ENCODE data around the gene DGLUCY.
"Not testable (repeated sequence)": the region's sequence is repeated elsewhere in the genome, so short reads cannot be mapped to it uniquely, and the experiment has no call there.

The DGLUCY gene

DNA sequence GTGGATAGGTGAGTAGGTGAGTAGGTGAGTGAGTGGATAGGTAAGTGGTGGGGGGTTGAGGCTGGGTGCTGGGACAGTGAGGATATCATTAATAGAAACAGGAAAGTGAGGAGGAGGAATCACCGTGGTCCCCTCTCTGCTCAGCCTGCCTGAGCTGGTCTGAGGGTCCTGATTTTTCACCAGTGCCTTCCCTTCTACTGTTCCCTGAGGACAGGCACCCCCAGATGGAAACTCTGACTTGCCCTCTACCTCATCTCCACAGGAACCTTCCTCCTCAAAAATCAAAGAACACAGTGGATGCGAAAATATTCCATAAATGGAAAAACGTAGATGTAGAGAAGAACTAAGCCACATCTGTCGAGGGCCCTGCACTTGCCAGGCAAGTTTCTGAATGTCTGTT, 128.8 kb downstream of the DGLUCY start:
- no peak for DNase-seq

DNA sequence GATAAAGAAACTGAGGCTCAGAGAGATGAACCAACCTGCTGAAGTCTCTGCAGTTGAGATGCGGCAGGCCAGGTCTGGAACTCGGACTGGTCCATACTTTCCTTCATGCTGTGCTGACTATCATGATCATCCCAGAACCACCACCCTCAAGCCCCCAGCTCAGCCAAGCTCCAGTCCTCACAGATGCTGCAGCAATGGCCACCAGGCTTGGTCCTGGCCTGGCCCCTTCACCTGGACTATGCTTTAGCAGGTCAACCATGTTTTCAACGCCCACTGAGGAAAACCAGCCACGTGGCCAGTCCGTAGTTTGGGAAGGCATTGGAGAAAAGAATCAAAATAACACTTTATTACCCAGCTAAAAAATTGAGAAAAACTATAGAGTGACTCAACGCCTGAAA, 129.2 kb downstream of the DGLUCY start:
- no peak for DNase-seq

DNA sequence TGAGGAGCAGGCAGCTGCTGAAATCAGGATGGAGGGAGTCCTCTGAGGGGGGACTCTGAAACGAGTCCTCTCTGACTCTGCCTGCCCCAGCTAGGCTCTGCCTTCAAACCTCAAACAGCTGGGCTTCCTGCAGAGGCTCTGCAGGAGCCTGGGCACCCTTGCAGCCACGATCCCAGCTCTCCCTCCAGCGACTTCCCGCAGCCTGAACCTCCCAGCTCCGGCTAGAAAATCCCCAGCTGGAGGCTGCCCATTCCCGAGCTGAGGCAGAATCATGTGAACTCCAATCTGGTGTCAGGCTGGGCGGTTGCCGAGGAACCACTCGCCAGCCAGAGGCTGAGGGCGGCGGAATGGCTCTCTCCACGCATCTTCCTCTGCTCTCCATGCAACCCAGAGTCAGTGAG, 130.6 kb downstream of the DGLUCY start, which contains the start of gene GPR68:
Gene GPR68, minus strand, starts transcription at position 204 of the 401 bp plus-strand sequence. CDS start 9,654 bp downstream, outside the sequence.
- DNase-seq, result peak; percentile 75

DNA sequence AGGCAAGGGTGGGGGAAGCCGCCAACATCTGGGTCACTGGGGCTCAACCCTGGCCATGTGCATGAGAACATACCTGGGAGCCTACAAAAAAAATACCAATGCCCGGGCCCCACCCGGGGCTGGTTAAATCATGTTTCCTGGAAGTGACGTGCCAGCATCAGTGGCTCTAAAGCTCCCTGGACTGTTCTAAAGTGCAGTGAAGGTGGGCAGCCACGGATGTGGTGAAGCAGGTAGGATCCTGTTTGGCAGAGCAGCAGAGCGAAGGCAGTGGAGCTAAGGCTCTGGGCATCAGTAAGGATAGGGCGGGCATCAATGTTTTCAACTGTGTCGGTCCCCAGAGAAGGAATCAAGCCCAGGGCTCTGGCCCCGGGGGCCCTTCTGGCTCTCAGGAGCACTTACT, 131.2 kb downstream of the DGLUCY start:
- DNase-seq, result no peak

DNA sequence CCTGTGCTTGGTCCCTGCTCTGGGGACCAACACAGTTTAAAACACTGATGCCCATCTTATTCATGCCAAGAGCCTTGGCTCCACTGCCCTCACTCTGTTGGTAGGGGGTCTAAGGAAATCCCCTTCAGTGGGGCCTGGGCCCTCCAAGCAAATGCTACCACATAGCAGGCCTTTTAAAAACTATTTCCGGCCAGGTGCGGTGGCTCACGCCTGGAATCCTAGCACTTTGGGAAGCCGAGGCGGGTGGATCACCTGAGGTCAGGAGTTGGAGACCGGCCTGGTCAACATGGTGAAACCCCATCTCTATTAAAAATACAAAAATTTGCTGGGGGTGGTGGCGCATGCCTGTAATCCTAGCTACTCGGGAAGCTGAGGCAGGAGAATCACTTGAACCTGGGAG, 131.7 kb downstream of the DGLUCY start:
- DNase-seq, result not testable (repeated sequence)

DNA sequence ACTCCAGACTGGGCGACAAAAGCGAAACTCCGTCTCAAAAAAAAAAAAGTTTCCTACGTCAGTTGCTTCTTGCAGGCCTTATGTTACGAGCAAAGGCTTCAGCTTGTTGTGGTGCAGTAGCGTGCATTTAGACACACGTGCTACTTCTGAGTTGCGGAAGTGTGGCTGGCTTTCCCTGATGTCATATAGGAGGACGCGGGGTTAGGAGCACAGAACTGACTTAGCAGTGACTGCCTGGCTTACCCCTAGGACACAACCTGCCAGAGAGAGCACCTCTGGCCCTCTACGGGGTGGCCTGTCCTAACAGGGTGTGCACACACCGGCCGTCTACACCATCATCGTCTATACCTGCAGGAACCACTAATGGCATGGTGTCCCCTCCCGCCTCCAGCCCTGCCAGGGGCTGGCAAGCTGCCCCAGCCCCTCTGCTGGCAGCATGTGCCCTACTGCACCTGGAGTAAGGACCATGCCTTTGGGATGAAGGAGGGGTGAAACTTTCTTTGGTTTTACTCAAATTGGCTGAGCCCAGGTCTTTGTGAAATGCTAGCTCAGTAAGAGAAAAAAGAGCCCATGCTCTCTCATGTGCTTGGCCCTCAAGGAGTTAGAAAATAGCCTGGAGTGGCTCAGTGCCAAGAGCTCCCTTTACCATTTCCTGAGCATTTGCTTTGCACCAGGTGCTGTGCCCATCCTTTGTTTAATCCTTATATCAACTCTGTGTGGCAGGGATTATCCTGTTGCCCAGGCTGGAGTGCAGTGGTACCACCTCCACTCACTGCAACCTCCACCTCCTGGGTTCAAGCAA, 132.4 kb downstream of the DGLUCY start:
- DNase-seq, result no peak

DNA sequence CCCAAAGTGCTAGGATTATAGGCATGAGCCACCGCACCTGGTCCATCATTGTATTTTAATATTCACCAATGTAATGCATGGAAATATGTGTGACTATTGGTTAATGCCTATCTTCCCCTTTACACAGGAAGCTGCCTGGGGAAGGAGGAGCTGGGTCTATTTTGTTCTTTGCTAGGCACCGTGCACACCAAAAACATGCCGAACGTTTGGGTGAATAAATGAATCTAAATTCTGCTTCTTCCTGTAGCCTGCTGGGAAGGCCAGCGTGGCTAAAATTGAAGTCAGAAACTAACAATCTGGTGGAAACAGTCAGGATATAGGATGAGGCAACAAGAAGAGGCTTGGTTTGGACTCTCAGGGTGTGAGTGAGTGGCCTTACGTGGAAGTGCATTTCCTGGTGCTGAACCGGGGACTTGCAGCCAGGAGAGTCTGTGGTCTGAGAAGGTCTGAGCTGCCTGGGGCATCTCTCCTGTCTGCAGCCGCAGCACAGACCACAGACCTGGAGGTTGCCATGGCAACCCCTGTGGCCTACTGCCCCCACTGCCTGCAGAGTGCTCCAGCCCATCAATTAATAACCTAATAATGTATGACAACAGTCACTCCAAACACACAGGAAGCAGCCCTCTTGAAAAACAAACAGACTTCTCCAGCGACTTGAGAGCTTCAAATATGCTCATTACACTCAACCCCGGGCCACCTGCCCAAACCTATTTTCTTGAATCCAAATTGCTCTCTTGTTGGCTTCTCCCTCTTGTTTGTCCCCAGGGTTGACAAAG, 136.2 kb downstream of the DGLUCY start:
- DNase-seq, result peak; percentile 86

DNA sequence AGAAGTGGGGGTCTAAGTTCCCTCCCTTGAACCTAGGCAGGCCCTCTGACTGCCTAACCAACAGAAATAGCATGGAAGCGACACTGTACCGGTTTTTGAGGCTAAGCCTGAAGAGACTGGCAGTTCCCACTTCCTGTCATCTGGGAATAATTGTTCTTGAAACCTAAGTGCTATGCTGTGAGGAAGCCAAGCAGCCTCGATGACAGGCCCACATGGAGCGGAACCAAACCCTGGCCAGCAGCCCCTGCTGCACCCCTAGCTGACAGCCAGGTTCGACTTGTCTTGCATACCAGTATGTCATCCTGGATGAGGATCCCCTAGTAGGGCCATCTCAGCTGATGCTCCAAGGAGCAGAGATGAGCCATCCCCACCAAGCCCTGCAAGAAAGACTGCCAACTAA, 137.0 kb downstream of the DGLUCY start:
- DNase-seq, result peak; percentile 47

DNA sequence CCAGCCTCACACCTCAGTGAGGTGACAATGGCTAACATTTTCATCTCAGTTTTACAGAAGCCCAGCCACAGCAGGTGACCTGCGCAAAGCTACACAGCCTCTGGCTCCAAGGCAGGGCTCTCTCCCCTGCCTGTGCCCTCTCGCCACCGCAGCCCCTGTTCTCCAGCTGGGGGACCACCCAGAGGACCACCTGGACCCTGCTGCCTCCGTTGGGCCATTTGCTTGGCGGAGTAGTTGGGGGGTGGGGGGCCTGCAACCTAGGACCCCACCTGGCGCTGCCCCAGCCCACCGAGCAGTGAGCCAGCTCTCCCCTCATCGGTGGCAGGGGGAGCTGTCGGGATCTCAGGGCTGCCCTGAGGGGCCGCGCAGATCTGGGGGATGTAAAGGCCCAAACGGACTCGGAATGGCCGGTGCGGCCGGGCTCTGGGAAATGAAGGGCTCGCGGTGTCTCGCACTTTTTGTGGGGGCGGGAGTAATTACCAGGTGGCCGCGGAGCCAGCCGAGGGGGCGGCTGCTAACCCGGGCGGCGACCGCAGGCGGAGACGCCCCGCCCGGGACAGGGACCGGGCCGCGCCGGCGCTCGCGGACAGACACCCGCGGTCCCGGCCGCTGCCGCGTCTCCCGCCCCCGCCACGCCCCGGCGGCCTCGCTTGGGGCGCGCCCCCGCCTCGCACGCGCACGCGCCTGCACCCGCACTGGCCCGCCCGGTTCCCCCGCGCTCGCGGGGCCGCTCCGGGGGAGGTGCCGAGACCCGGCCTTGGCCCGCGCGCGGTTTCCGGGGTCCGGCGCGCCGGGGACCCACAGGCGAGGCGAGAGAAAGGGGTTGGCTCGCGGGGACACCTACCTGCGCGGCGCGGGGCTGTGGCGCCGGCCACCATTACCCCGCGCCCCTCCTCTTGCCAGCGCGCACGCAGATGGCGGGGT, 139.3 kb downstream of the DGLUCY start:
- DNase-seq, result peak; percentile 80

DNA sequence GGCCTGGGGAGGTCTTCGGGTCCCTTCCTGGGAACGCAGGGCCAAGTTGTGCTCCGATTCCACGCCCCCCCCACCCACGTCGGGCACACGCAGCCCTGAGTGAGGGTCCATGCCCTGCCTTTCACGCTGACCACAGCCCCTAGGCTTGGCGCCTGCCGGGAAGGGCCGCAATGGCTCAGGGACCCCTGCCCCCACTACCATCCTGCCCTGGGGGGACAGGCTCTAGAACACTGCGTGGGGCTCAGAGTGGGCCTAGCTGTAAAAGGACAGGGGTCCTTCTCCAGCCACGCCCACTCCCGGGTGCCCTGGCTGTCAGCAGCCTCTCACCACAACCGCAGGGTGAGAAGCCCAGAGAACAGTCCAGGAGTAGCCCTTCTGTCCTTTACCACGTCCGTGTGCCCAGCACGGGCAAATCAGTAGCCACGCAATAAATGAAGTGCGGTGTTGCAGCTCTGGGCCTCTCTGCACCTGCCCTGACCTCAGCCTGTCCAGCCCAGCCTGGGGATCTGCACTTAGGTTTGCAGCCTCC, 140.0 kb downstream of the DGLUCY start:
- DNase-seq, result peak; percentile 73

DNA sequence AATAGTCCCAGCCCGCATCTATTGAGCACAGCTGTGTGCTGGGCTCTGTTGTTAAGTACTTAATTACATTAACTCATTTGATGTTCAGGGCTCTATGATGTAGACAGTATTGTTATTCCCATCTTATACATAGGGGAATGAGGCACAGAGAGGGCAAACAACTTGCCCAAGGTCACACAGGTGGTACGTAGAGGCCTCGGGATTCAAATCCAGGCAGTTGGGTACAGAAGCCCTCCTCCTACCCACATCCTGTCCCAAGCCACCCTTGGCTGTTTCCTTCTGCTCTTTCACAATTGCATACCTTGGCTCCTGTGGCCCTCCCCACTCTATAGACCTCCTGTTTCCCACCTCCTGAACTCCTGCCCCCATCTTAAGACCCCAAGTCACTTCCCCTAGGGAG, 140.6 kb downstream of the DGLUCY start:
- DNase-seq, result no peak

DNA sequence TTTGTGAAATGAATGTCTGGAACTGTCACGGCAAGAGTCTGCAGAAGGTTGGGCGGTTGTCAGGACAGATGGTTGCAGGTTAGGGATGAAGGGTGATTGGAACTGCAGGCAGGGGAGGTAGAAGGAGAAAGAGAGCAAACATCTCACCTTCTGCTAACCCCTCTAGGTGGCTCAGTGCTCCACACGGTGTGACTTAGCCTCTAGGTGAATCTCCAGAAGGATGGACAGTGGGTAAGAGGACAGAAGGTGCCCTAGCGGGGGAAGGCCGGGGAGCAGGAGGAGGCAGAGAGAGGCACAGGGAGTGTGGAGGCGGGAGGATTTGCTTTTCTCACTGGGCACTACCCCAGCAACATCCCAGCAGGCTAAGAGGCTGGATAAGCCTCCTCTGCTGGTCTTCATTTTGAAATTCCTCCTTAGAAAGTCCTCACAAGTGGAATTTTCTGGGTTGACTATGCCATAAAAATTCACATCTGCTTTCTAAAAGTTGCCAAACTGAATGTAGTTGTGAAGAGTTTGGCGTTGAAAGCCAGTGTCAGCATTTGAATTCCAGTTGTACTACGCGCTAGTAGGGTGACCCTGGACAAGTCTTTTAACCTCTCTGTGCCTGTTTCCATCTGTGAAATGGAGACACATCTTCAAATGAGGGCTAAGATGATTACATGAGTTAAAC, 141.3 kb downstream of the DGLUCY start:
- no peak for DNase-seq

DNA sequence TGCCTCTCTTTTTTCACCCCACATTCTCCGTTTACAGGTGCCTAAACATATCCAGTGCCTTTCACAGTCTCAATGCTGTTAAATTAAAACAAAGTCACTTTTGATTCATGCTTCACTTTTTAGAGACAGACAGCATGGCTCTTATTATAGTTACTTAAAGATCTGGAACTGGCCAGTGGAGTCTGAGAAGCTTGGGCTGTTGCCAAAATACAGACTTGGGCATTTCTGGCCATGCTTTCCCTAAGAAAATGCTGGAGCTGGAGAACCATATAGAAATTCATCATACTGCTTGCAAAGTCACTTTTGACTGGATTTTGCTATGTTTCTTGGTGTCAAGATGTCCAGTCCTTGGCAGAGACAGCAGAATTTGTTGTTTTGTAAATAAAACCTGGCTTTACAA, 142.8 kb downstream of the DGLUCY start:
- no peak for DNase-seq

DNA sequence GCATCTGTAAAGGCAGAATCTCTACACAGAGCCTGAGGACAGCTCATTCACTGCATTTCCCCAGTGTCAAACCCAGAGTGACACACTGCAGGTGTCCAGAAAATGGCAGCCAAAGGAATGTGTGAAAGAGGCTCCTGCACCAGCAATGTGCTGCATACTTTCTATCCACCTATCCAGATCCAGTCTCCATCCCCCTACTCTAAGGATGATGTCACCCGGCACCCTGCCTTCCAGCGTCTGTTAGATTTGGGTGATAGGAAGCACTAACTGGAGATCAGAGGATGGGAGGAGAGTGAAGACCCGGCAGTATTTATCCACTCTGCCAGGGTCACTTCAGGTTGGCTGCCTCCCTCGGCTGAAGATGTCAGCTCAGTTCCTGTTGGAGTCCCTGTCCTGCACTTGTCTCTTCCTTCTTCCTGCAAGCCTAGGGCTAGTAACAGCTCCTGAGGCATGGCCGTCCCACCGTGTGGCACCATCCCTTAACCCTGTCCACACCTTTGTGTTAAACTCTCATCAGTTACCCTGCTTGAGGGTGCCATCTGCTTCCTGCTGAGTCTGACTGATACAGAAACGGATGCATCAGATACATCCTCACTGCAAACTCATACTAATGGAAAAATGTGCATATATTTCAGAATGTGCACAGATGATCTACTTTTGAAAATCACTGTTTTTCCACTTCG, 143.6 kb downstream of the DGLUCY start:
- no peak for DNase-seq

DNA sequence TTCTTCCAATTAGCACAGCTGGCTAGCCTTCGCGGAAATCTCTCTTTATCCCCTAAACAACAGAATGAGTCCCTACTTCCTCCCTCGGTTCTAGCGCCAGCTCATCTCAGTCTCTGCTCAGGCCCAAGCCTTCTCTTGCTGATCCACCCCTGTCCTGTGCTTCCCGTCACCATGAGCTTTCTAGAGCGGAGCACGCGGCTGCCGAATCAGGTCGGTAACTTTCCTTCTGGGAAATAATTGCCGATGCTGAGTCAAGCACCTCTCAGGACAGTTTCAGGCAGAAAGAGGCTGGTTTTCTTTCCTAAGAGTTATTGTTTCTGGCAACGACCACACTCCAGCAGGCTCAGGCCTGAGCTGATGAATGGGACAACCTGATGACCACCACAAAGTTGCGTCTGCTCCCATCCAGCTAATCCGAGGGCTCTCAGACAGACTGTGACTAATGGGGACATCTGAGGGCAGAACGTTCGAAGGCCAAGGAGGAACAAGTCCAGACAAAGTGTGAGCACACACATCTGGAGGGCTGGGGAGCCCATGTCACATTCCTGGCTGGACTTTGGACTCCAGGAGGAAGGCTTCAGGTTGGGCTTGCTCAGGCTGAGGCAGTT, 144.2 kb downstream of the DGLUCY start:
- no peak for DNase-seq

DNA sequence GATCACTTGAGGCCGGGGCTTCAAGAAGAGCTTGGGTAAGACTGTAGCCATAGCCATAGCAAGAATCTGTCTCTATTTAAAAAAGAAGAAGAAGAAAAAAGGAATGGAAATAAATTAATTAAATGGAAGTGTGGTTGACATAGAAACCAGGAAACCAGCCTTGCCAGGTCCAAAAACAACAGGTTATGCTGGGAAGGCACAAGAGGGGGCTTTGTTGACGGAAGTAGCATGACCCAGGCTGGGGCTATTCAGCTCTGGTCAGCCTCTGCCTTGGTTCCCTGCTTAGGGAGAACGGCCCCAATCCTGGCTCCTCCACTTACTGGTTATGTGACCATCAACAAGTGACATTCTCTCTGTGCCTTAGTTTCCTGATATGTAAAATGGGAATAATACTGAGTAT, 145.0 kb downstream of the DGLUCY start:
- no peak for DNase-seq

DNA sequence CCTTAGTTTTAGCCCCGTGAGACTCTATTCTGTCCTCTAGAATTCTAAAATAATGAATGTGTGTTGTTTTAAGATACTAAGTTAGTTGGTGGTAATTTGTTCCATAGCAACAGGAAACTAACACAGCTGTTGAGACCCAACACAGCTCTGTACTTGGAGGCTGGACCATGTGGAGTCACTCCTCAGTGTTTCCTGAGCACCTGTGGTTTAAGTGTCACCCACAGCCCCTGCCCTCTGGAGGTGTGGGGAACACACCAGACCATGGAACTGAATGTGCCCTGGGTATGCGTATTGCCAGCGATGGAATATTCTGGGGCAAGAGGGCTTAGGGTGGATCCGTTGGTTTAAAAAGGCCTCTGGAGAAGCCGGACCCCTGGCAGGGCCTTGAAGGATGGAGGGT, 147.2 kb downstream of the DGLUCY start:
- no peak for DNase-seq

DNA sequence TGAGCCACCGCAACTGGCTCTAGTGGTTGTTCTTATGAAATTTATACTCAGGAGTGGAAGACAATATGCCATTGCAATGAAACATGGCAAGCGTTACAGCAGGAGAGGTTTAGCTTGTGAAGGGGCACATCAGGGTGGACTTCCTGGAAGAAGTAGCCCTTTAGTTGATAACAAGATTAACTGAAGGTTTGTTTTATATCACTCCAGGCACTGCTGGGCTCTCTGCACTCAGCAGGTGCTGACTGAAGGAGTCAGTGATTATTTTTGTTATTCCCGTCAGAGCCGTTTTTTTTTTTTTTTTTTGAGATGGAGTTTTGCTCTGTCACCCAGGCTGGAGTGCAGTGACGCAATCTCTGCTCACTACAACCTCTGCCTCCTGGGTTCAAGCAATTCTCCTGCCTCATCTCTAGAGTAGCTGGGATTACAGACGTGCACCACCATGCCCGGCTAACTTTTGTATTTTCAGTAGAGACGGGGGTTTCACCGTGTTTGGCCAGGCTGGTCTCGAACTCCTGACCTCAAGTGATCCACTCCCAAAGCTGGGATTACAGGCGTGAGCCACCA, 148.2 kb downstream of the DGLUCY start:
- DNase-seq, result no peak

DNA sequence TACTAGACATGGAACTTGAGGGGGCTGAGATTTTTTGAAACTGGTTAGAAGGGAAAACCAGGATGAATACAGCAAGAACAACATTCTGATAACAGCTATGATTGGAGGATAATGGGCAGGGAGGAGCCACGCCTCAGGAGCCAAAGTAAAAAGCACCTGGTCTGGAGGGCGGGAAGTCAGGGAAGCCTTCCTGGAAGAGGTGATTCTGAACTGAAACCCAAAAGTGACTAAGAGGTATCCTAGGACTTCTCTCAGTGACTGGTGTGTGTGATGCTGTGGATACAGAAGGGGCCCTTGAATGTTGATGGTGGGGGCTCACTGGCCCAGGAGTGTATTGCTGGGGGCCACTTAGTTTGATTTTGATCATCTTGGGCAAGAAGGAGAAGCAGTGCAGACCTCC, 149.5 kb downstream of the DGLUCY start:
- DNase-seq, result no peak

Measured in retina (tissue), 1 donor.